K562 (cell line): ENCODE data around the gene KLRF1. TPM values are rescaled to one million over a fixed set of nuclear protein-coding genes. Genes with fewer than 3 reads are reported as not detected.

Experiments used
- ATAC-seq: fragments of 200-7000 bp; cut with Tn5 transposase; 3 replicates; pipeline ENCODE4 v1.9.1; 2020; ENCODE audit warnings: moderate library complexity
- BruUV-seq: library from RNA; stranded (reverse); fragments of 400-500 nt; replicated peaks from 2 replicates; lab custom pipeline; 2021; lab: Mats Ljungman, UMichigan
- CTCF ChIA-PET: fragments of 300-600 bp; formaldehyde crosslinking; extraction: SDS; loops from one replicate; lab custom pipeline; 2021; ENCODE audit warnings: low intra/inter-chr PET ratio; lab: Yijun Ruan, JAX
- POLR2A ChIA-PET: fragments of 300-600, 350-650 bp; sonication (Branson Sonifier 250); formaldehyde crosslinking; extraction: SDS; loops from one replicate; lab custom pipeline; 2021; ENCODE audit warnings: antibody characterized with exemption, inconsistent platforms; lab: Yijun Ruan, JAX
- DNase-seq, 4 experiments: peaks; one replicate each; pipeline versions ENCODE4 v3.0.0 to v3.0.0-alpha.2; 2011 to 2018; ENCODE audit warnings: low spot score in 3 of 4, mixed read lengths in 3 of 4; ENCODE audit errors: extremely low read depth in 1 of 4
- FAIRE-seq: peaks from 2 replicates; lab custom pipeline; 2011; peaks lifted over from hg19 to GRCh38; lab: Jason Lieb, UNC
- H2AFZ ChIP-seq: 2 replicates; pipeline ENCODE4 v1.6.0; 2011; ENCODE audit warnings: low read depth, low read length, control low read depth, inconsistent platforms
- H3K27ac ChIP-seq: fragments of 200-600 bp; 3 replicates; pipeline ENCODE4 v1.8.0; 2011; ENCODE audit warnings: low read depth, mild to moderate bottlenecking, control low read depth, inconsistent platforms, low read length, moderate library complexity, mixed read lengths; ENCODE audit errors: extremely low read depth
- H3K27me3 ChIP-seq, 2 experiments: fragments of 300-600 bp in 1 of 2; 2 replicates in 1 of 2; 3 replicates in 1 of 2; pipeline versions ENCODE4 v1.6.0 to v1.8.0; 2011; ENCODE audit warnings: inconsistent platforms in 2 of 2, low read length in 2 of 2, mild to moderate bottlenecking in 1 of 2, mixed read lengths in 1 of 2, moderate library complexity in 1 of 2; ENCODE audit not compliant: control insufficient read depth in 2 of 2, insufficient read depth in 2 of 2
- H3K36me3 ChIP-seq: fragments of 300-600 bp; 3 replicates; pipeline ENCODE4 v1.8.0; 2011; ENCODE audit warnings: mild to moderate bottlenecking, low read length, inconsistent platforms; ENCODE audit not compliant: control insufficient read depth, insufficient read depth
- H3K4me1 ChIP-seq, 2 experiments: fragments of 200-600 bp in 1 of 2; replicated peaks in 1 of 2; 2 replicates in 1 of 2; 3 replicates in 1 of 2; pipeline versions ENCODE4 v1.5.1 to v1.8.0; 2011; ENCODE audit warnings: inconsistent platforms in 2 of 2, low read length in 2 of 2, mild to moderate bottlenecking in 1 of 2, mixed read lengths in 1 of 2, moderate library complexity in 1 of 2; ENCODE audit not compliant: control insufficient read depth in 2 of 2, insufficient read depth in 2 of 2
- H3K4me2 ChIP-seq: 2 replicates; pipeline ENCODE4 v1.6.1; 2011; ENCODE audit warnings: low read length, control low read depth, inconsistent platforms, mixed read lengths; ENCODE audit not compliant: insufficient read depth
- H3K4me3 ChIP-seq: fragments of 200-600 bp; sonication (generic), shearing (Covaris generic); 2 replicates; pipeline ENCODE4 v1.5.1; 2016; ENCODE audit warnings: control low read depth, inconsistent platforms
- H3K79me2 ChIP-seq: fragments of 200-600 bp; 3 replicates; pipeline ENCODE4 v1.8.0; 2011; ENCODE audit warnings: low read length, inconsistent platforms; ENCODE audit not compliant: control insufficient read depth, insufficient read depth
- H3K9ac ChIP-seq, 2 experiments: 2 replicates each; pipeline versions ENCODE4 v1.6.0 to v1.6.1; 2011; ENCODE audit warnings: low read depth in 2 of 2, low read length in 2 of 2, control low read depth in 1 of 2, inconsistent platforms in 1 of 2, mild to moderate bottlenecking in 1 of 2, mixed read lengths in 1 of 2; ENCODE audit not compliant: insufficient read depth in 1 of 2
- H3K9me1 ChIP-seq: one replicate; pipeline ENCODE4 v1.6.0; 2011; ENCODE audit warnings: inconsistent platforms, mild to moderate bottlenecking, low read length, moderate library complexity; ENCODE audit not compliant: control insufficient read depth, insufficient read depth
- H3K9me3 ChIP-seq: replicated peaks from 2 replicates; pipeline ENCODE4 v1.5.1; 2011; ENCODE audit warnings: low read depth, low read length, inconsistent platforms; ENCODE audit not compliant: control insufficient read depth, insufficient read depth
- H4K20me1 ChIP-seq: replicated peaks from 2 replicates; pipeline ENCODE4 v1.6.1; 2011; ENCODE audit warnings: low read length, inconsistent platforms, mixed read lengths; ENCODE audit not compliant: control insufficient read depth, insufficient read depth
- BCOR ChIP-seq: fragments of 450-650 bp; IDR thresholded peaks from 2 replicates; pipeline ENCODE4 v1.6.1; 2016
- CAMTA2 ChIP-seq: fragments of 250-450 bp; sonication (Bioruptor Pico); conservative IDR thresholded peaks from 2 replicates; pipeline ENCODE4 v1.5.1; 2022
- DEAF1 ChIP-seq: fragments of 450-650 bp; formaldehyde crosslinking; IDR thresholded peaks from 2 replicates; pipeline ENCODE4 v1.4.0; 2020; ENCODE audit warnings: mild to moderate bottlenecking, moderate library complexity
- EP400 ChIP-seq: fragments of 450-650 bp; IDR thresholded peaks from 2 replicates; pipeline ENCODE4 v1.6.1; 2017; ENCODE audit warnings: antibody characterized with exemption, mild to moderate bottlenecking, moderate library complexity
- JUN ChIP-seq, 2 experiments: sonication (generic) in 1 of 2; formaldehyde crosslinking in 1 of 2; IDR thresholded peaks; 2 replicates each; pipeline versions ENCODE4 v1.6.1 to v1.8.0; 2012 to 2022; ENCODE audit warnings: borderline replicate concordance in 2 of 2, mild to moderate bottlenecking in 2 of 2, improper control_type of control experiment in 1 of 2, low read depth in 1 of 2, low read length in 1 of 2, missing genetic modification reagents in 1 of 2
- MEF2A ChIP-seq: IDR thresholded peaks from 2 replicates; pipeline ENCODE4 v1.6.1; 2011; ENCODE audit warnings: low read depth, mild to moderate bottlenecking, low read length, moderate library complexity; ENCODE audit not compliant: control insufficient read depth
- POLR3A ChIP-seq: IDR thresholded peaks from 2 replicates; pipeline ENCODE4 v1.6.1; 2011; ENCODE audit warnings: borderline replicate concordance, mild to moderate bottlenecking, moderate library complexity; ENCODE audit not compliant: insufficient read length, insufficient read depth; ENCODE audit errors: extremely low read depth
- SNRNP70 ChIP-seq: fragments of 200-400 bp; formaldehyde crosslinking; optimal IDR thresholded peaks from 2 replicates; pipeline ENCODE3; 2017; ENCODE audit warnings: low read depth, low read length
- ZNF239 ChIP-seq: fragments of 250-450 bp; sonication (Bioruptor Pico); IDR thresholded peaks from 2 replicates; pipeline ENCODE4 v1.4.0; 2020; ENCODE audit warnings: mild to moderate bottlenecking
- WGBS: fragments of 100-300 bp; shearing (Covaris generic); methylation state at CpG from one replicate; pipeline ENCODE4 v1.1.6; 2016; ENCODE audit warnings: low coverage, mixed read lengths; ENCODE audit not compliant: insufficient coverage; ENCODE audit errors: missing lambda C conversion rate; 5-methylcytosine and 5-hydroxymethylcytosine counted together
- in situ Hi-C: fragments of 300-500 bp; cut with MboI; formaldehyde crosslinking; loops from 4 replicates; pipeline ENCODE4 v1.15.0; 2018; ENCODE audit warnings: inconsistent platforms, mixed read lengths
- intact Hi-C: fragments of 100-400 bp; cut with micrococcal nuclease; formaldehyde crosslinking; loops from 2 replicates; pipeline ENCODE4 v1.14.2; 2022
- polyA plus RNA-seq, 8 experiments: library from polyadenylated mRNA; depleted of rRNA in 4 of 8; stranded (reverse) in 5 of 8; unstranded in 3 of 8; fragments of >200 nt; fragmentation: Nextera tagmentation in 2 of 8; fragmentation: Illumina TruSeq in 1 of 8; extraction: Ambion mirVana in 2 of 8; extraction: Trizol in 1 of 8; gene quantifications; 2 replicates each; pipeline versions ENCODE4 v1.2.1 to v1.2.3, GENCODE V29; 2011 to 2014; ENCODE audit warnings: inconsistent platforms in 1 of 8, missing spikeins in 1 of 8
- total RNA-seq, 7 experiments: library from RNA; depleted of rRNA in 6 of 7; stranded (reverse); fragments of >200 nt in 6 of 7; fragmentation: Illumina TruSeq in 2 of 7; extraction: Trizol in 2 of 7; gene quantifications; 2 replicates each; pipeline versions ENCODE4 v1.2.1 to v1.2.3, GENCODE V29; 2011 to 2021; ENCODE audit warnings: low replicate concordance in 1 of 7

KLRF1 gene
- total and polyA plus RNA-seq, 9 of the 15 experiments (the other 6 are each of a cell fraction or from before 2014, with no cell fraction given) = 0.48 to 1.8 (median 1.1) TPM

DNA sequence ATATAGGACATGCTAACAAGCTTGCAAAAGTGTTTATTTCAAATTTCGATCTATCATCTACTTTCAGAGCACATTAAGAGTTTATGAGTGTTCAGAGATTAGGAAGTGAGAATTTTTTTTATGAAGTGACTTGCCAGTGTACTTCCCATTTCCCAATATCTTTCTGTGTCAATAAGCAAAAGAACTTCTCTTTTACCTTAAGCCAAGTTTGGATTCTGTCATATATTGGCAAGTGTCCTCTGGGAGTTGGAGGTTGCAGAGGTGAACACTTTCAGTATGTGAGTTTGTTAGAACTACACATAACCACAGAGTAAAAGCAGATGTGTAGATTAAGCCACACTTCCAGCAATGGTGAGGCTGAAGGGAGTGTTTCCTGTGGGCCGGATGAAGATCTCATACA is 16.6 kb upstream of the KLRF1 start:
- FAIRE-seq (no peak), ATAC-seq (no peak), DNase-seq (no peak)
- in situ Hi-C loops = loop anchor here (25.0 kb wide), 1 partner anchor 327 kb away; the partner anchor contains the start of gene CLEC7A
- H3K27me3 ChIP-seq = no peaks in the 10 kb centered on the region
- H3K4me1 ChIP-seq = peaks cover 0 to 10% of the 10 kb centered on the region in 2 experiments; a peak in 2 of 5 replicates
- H3K4me3 ChIP-seq = no peak overlapping the region
- H2AFZ ChIP-seq = no peak overlapping the region
- no TSS peak for BruUV-seq
- no peaks in the 10 kb centered on the region for H4K20me1 ChIP-seq
- no peak overlapping the region for H3K27ac ChIP-seq
- no peaks in the 10 kb centered on the region for H3K36me3 ChIP-seq
- WGBS = 35% methylated on average over 2 of the region's 2 CpGs
- H3K9ac ChIP-seq = no peak overlapping the region
- ChIA-PET CTCF (no interaction called here), POLR2A (no interaction called here)
- TF ChIP-seq JUN (IDR thresholded peaks at IDR 0.05; ENCODE audit: borderline replicate concordance, low read depth, low read length) (no peak), JUN (CRISPR knock-in tag; IDR thresholded peaks at IDR 0.05; ENCODE audit: borderline replicate concordance) (no peak), MEF2A (no peak), SNRNP70 (no peak)
- intact Hi-C loops = no loop called here
- no peaks in the 10 kb centered on the region for H3K79me2 ChIP-seq
- no peaks in the 10 kb centered on the region for H3K9me3 ChIP-seq
- no peak overlapping the region for H3K4me2 ChIP-seq
- H3K9me1 ChIP-seq = no peaks in the 10 kb centered on the region

DNA sequence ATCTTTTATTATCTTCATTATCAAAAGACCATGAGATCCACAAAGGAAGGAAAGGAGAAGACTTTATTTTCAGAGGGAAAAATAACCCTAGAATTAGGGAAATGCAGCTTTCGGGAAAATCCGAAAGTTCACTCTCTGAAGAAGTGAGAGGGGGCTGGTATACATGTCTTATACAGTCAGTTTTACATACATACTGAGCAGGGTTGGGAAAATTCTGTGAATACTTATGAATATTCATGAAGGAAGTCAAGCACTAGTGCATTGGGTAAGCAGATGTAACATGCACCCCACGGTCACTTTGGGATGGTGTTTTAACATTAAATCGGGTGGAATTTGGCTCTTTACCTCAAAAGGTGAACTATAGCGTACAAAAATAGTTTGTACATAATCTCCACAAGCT is 15.7 kb upstream of the KLRF1 start:
- H2AFZ ChIP-seq = no peak overlapping the region
- TF ChIP-seq BCOR (no peak), EP400 (no peak), CAMTA2 (CRISPR knock-in tag) (no peak), POLR3A (no peak), ZNF239 (no peak), DEAF1 (CRISPR knock-in tag) (no peak)
- TF ChIP-seq, all 486 proteins: peak for 0
- ATAC-seq (no peak), FAIRE-seq (no peak), DNase-seq (no peak)
- Histone ChIP-seq H3K4me1 (peaks cover 0 to 10% of the 10 kb centered on the region in 2 experiments; a peak in 2 of 5 replicates), H3K9me1 (no peaks in the 10 kb centered on the region), H3K27me3 (no peaks in the 10 kb centered on the region), H3K27ac (no peak overlapping the region), H3K9me3 (no peaks in the 10 kb centered on the region), H3K79me2 (no peaks in the 10 kb centered on the region), H3K9ac (no peak overlapping the region), H4K20me1 (no peaks in the 10 kb centered on the region), H3K4me2 (no peak overlapping the region), H3K4me3 (no peak overlapping the region), H3K36me3 (no peaks in the 10 kb centered on the region)
- 48% methylated on average over 5 of the region's 5 CpGs for WGBS
- no TSS peak for BruUV-seq
- in situ Hi-C loops (loop anchor here (25.0 kb wide), 1 partner anchor 326 kb away; the partner anchor contains the start of gene CLEC7A), intact Hi-C loops (no loop called here)
- ChIA-PET POLR2A (no interaction called here), CTCF (no interaction called here)
